Stimulated activated memory B cell treated with anti-CD40 and anti-IgM and Interleukin-4, amounts not matched to agents 10 μg/mL and 1 μg/mL and 100 μg/mL, for 72 hours (primary cell): ENCODE data around the gene MYBPHL.

Experiments
- ATAC-seq: fragments of 150-1000 bp; cut with Tn5 transposase; 2 replicates; pipeline ENCODE4 v1.10.0; 2021
- H3K27ac Mint-ChIP-seq: one replicate; pipeline ENCODE4 v1.8.0; 2022; ENCODE audit warnings: mild to moderate bottlenecking, mixed read lengths
- H3K27me3 Mint-ChIP-seq: one replicate; pipeline ENCODE4 v1.8.0; 2022; ENCODE audit warnings: mixed read lengths
- H3K36me3 Mint-ChIP-seq: one replicate; pipeline ENCODE4 v1.8.0; 2022; ENCODE audit warnings: mixed read lengths
- H3K4me1 Mint-ChIP-seq: one replicate; pipeline ENCODE4 v1.8.0; 2022; ENCODE audit warnings: mixed read lengths
- H3K4me3 Mint-ChIP-seq: one replicate; pipeline ENCODE4 v1.8.0; 2022; ENCODE audit warnings: mild to moderate bottlenecking, moderate library complexity, mixed read lengths
- H3K9me3 Mint-ChIP-seq: one replicate; pipeline ENCODE4 v1.8.0; 2022; ENCODE audit warnings: mixed read lengths

The MYBPHL gene, protein sequence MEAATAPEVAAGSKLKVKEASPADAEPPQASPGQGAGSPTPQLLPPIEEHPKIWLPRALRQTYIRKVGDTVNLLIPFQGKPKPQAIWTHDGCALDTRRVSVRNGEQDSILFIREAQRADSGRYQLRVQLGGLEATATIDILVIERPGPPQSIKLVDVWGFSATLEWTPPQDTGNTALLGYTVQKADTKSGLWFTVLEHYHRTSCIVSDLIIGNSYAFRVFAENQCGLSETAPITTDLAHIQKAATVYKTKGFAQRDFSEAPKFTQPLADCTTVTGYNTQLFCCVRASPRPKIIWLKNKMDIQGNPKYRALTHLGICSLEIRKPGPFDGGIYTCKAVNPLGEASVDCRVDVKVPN

DNA sequence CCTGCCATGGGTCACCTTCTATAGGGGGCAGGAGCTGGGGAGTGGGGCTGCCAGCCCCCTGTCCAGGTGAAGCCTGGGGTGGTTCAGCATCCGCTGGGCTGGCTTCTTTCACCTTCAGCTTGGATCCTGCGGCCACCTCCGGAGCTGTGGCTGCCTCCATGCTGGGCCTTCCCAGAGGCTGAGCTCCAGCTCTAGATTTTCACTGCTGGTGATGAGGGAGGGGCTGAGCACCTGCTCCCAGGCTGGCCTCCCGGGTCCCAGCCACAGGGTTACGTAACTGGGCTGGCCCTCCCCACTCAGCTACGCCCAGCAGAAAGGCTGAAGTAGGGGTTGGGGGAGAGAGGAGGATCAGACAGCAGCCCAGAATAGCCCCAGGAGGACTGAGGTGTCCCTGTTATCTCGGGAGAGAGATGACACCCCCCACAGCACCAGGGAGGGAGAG, at the start of gene MYBPHL:
MYBPHL (minus strand) TSS at position 180 of the 442 bp plus-strand sequence; CDS start at position 160, 20 bp downstream.
- Mint-ChIP-seq H3K4me3 (peak within 1 kb of the TSS; percentile 65), H3K9me3 (no peaks in the 10 kb centered on the region), H3K4me1 (peaks cover 17% of the 10 kb centered on the region), H3K27ac (peak within 1 kb of the TSS; percentile 23), H3K36me3 (no peaks in the 10 kb centered on the region), H3K27me3 (peaks cover 17% of the 10 kb centered on the region)
- ATAC-seq: no peak

DNA sequence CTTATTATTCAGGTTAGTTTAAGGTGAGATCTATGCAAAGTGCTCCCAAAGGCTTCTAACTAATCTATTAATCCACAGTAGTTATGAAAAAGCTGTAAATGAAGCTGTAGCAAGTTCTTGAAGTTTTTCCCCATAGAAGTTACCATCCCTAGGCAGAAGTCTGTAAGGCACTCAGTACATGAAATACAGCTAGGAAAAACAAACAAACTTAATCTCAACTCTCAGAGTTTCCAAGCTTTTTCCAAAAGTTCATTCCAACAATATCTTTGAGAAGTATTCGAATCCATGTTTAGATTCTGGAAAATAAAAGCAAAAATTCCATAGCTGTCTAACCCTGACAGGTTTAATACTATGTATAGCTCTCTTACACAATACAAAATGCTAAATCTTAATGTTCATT, 49.7 kb upstream of the MYBPHL start:
- H3K27ac Mint-ChIP-seq: no peak overlapping the region
- no peaks in the 10 kb centered on the region for H3K9me3 Mint-ChIP-seq
- peaks cover 46% of the 10 kb centered on the region for H3K27me3 Mint-ChIP-seq
- H3K4me3 Mint-ChIP-seq: no peak overlapping the region
- no peaks in the 10 kb centered on the region for H3K36me3 Mint-ChIP-seq
- ATAC-seq: no peak
- no peaks in the 10 kb centered on the region for H3K4me1 Mint-ChIP-seq

DNA sequence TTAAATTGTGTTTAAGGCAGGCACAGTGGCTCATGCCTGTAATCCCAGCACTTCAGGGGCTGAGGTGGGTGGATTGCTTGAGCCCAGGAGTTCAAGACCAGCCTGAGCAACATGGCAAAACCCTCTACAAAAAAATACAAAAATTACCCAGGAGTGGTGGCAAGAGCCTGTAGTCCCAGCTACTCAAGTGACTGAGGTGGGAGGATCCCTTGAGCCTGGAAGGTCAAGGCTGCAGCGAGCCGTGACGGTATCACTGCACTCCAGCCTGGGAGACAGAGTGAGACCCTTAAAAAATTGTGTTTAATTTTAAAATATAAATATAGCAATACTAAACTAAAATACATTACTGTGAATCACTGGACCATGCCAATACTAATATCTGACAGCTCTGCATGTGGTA, 48.1 kb upstream of the MYBPHL start:
- peaks cover 44% of the 10 kb centered on the region for H3K27me3 Mint-ChIP-seq
- no peaks in the 10 kb centered on the region for H3K4me1 Mint-ChIP-seq
- ATAC-seq: no peak
- no peak overlapping the region for H3K27ac Mint-ChIP-seq
- no peak overlapping the region for H3K4me3 Mint-ChIP-seq
- H3K36me3 Mint-ChIP-seq: no peaks in the 10 kb centered on the region
- H3K9me3 Mint-ChIP-seq: no peaks in the 10 kb centered on the region

DNA sequence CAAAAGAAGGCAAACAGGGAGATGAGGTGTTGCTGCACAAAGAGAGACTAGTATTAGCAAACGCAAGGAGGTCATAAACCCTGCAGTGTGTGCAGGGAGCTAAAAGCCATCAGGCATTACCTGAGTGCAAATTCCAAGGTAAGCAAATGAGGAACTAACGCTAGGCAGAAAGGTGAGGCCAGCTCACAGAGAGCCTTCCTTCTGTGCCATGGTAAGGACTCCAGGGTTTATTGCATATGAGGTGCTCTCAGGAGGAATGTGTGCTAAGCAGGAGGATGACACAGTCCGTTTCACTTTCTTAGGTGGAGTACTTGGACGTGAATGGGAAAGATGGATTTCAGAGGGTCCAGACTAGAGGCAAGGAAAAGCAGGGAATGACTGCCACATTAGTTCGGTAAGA, 44.6 kb upstream of the MYBPHL start:
- no peaks in the 10 kb centered on the region for H3K4me1 Mint-ChIP-seq
- no peak for ATAC-seq
- H3K4me3 Mint-ChIP-seq: no peak overlapping the region
- no peak overlapping the region for H3K27ac Mint-ChIP-seq
- no peaks in the 10 kb centered on the region for H3K36me3 Mint-ChIP-seq
- H3K9me3 Mint-ChIP-seq: no peaks in the 10 kb centered on the region
- H3K27me3 Mint-ChIP-seq: peaks cover 48% of the 10 kb centered on the region

DNA sequence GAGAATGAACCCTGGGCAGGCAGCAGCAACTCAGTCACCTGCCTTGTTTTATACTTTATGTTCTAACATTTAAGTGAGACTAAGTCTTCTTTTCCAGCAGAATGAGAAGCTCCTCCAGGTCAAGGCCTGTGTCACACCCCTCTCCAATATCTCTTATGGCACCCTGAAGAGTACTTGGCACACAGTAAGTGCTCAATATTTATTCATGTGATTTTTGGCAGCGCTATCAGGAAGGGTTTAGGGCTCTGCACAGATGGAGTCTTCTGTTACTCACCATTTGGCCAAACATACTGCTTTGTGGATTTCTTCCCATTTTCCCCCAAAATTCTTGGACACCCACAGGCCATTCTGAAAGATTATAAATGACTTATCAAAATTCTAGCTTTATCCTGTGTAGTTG, 43.8 kb upstream of the MYBPHL start:
- Mint-ChIP-seq H3K27ac (no peak overlapping the region), H3K36me3 (no peaks in the 10 kb centered on the region), H3K4me1 (no peaks in the 10 kb centered on the region), H3K9me3 (no peaks in the 10 kb centered on the region), H3K27me3 (peaks cover 51% of the 10 kb centered on the region), H3K4me3 (no peak overlapping the region)
- ATAC-seq: no peak

DNA sequence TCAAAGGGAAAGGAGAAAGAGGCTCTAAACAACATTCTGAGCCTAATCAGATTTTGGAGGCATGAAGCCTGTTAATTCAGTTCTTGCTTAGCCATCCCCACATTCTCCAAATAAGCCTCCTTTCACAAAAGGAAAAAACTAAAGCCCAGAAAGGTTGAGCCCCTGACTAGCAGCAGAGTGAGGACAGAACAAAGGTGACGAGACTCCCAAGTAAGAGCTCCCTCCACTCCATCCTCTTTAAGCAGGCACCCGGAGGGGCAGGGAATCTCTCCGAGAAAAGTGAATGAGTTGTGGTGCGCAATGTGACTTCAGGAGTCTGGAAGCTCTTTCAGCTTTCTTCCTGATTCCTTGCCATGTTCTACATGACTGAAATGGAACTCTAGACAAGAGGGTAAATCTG, 43.4 kb upstream of the MYBPHL start:
- peaks cover 51% of the 10 kb centered on the region for H3K27me3 Mint-ChIP-seq
- no peaks in the 10 kb centered on the region for H3K4me1 Mint-ChIP-seq
- H3K27ac Mint-ChIP-seq: no peak overlapping the region
- ATAC-seq: no peak
- no peaks in the 10 kb centered on the region for H3K9me3 Mint-ChIP-seq
- no peaks in the 10 kb centered on the region for H3K36me3 Mint-ChIP-seq
- H3K4me3 Mint-ChIP-seq: no peak overlapping the region

DNA sequence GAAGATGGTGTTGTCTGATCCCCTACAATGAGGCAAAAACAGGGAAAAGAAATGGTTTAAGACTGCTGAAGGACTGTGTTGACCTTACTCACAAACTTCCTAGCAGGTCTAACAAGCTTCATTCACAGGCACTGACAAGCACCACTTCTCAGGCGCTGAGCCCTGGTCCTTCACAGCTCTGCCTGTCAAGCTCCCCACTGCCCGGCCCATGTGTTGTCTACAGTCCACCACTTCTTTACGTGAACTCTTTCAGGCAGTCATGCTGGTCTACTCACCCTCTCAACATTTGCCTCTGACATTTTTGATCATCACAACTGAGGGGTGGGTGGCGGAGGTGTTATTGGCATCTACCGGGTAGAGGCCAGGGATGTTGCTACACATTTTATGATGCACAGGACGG, 40.7 kb upstream of the MYBPHL start:
- no peak overlapping the region for H3K27ac Mint-ChIP-seq
- H3K4me1 Mint-ChIP-seq: no peaks in the 10 kb centered on the region
- H3K4me3 Mint-ChIP-seq: no peak overlapping the region
- ATAC-seq: no peak
- peaks cover 49% of the 10 kb centered on the region for H3K27me3 Mint-ChIP-seq
- no peaks in the 10 kb centered on the region for H3K36me3 Mint-ChIP-seq
- no peaks in the 10 kb centered on the region for H3K9me3 Mint-ChIP-seq

DNA sequence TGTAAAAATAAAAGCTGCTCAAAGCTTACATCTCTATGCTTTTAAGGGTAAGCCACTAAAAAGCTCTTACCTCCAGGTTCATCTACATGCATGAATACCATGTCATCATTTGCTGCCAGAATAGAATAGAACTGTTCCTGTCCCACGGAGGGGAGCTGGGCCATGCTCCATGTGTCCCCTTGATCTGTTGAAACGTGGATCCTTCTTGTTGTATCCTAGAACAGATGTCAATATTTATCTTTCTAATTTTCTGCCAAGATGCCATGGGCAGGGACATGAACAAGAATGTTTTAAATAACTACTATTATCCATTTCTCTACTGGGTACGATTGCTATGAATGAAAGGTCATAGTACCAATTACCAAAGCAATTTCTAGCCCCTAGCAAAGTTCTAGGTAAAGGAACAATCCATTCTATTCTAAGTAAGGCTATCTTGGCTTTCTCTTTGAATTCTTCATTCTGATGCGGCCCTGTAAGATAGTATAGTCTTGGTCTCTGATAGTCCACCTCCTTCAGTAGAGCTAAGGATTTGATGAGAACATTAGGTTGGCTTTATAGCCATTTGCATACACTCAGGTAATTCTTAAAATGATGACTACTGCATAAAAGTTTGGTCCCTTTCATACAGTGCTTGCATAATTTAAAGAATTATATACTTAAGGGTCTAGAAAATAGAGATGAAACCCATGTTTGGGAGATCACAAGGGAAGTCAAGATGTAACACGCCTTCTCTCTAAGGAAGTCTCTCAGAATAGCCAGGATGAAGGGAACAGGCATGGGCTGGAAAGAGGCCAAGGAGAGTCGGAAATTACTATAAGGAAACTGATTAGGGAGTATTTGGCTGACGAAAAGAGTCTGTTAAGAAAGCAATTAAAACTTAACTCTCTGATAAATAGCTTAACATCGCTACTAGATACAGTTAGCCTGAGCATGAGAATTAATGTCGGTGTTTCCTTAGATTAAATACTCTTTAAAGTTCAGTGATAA, 35.4 kb upstream of the MYBPHL start:
- Mint-ChIP-seq H3K4me3 (no peak overlapping the region), H3K9me3 (no peaks in the 10 kb centered on the region), H3K4me1 (no peaks in the 10 kb centered on the region), H3K27me3 (peaks cover 30% of the 10 kb centered on the region), H3K27ac (no peak overlapping the region), H3K36me3 (no peaks in the 10 kb centered on the region)
- no peak for ATAC-seq

DNA sequence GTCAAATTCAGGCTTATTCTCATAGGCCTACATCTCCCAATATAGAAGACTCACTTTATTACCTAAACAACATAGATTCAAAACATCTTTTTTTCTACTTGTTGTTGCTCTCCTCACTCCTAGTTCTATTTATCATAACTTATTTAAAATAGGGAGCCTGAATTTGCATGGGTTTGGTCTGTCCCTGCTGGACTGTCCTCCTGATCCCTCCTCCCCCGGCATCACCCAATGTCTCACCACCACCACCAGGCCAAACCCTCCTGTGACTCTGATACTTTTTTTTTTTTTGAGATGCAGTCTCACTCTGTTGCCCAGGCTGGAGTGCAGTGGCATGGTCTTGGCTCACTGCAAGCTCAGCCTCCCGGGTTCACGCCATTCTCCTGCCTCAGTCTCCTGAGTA, 31.8 kb upstream of the MYBPHL start:
- no peaks in the 10 kb centered on the region for H3K4me1 Mint-ChIP-seq
- no peak overlapping the region for H3K27ac Mint-ChIP-seq
- peaks cover 6% of the 10 kb centered on the region for H3K27me3 Mint-ChIP-seq
- no peaks in the 10 kb centered on the region for H3K36me3 Mint-ChIP-seq
- H3K9me3 Mint-ChIP-seq: no peaks in the 10 kb centered on the region
- no peak overlapping the region for H3K4me3 Mint-ChIP-seq
- no peak for ATAC-seq

DNA sequence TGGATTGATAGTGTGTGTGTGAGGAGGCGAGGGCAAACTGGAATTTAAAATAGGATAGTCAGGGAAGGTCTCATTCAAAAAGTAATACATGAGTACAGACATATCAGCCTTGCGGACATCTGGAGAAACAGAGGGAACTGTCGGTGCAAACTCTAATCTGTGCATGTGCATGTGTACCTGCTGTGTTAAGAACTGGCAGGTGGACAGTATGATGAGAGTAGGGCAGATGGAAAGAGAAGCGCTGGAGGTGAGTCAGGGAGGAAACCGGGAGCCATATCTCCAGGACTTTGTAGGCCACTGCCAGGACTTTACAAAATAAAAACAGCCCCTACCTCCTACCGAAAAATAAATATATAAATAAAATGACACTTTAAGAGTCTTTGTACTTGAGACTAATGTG, 31.3 kb upstream of the MYBPHL start:
- H3K4me3 Mint-ChIP-seq: no peak overlapping the region
- no peaks in the 10 kb centered on the region for H3K36me3 Mint-ChIP-seq
- H3K4me1 Mint-ChIP-seq: no peaks in the 10 kb centered on the region
- peaks cover 2% of the 10 kb centered on the region for H3K9me3 Mint-ChIP-seq
- H3K27me3 Mint-ChIP-seq: peaks cover 6% of the 10 kb centered on the region
- ATAC-seq: no peak
- H3K27ac Mint-ChIP-seq: no peak overlapping the region

DNA sequence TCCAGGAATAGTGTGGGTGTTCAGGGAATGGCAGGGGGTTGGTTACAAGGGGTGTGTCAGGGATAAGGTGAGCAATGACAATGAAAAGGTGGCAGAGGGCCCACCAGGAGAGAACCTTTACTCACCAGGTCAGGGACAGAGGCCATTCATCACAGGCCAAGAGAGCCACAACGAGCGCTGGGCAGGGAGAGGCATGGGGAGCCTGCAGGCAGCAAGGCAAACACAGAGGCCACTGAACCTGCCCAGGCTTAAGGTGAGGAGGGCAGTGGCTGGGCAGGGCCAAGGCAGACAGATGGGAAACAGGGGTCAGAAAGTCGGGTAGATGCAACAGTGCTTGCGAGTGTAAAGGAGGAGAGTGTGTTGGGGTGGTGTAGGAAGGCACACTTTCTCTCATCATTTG, 28.3 kb upstream of the MYBPHL start:
- no peak for ATAC-seq
- Mint-ChIP-seq H3K27me3 (peaks cover 18% of the 10 kb centered on the region), H3K36me3 (peaks cover 11% of the 10 kb centered on the region), H3K27ac (no peak overlapping the region), H3K4me3 (no peak overlapping the region), H3K9me3 (peaks cover 11% of the 10 kb centered on the region), H3K4me1 (no peaks in the 10 kb centered on the region)

DNA sequence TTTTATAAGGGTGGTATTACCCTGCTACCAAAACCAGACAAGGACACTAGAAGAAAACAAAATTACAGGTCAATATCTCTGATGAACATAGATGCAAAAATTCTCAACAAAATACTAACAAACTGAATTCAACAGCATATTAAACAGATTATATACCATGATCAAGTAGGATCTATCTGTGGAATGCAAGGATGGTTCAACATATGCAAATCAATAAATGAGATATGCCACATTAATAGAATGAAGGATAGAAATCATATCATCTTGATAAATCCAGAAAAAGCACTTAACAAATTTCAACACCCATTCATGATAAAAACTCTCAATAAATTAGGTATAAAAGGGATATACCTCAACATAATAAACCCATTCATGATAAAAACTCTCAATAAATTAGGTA, 24.3 kb upstream of the MYBPHL start:
- no peak overlapping the region for H3K27ac Mint-ChIP-seq
- H3K36me3 Mint-ChIP-seq: peaks cover 11% of the 10 kb centered on the region
- H3K4me1 Mint-ChIP-seq: no peaks in the 10 kb centered on the region
- no peak for ATAC-seq
- H3K27me3 Mint-ChIP-seq: peaks cover 48% of the 10 kb centered on the region
- H3K9me3 Mint-ChIP-seq: peaks cover 12% of the 10 kb centered on the region
- no peak overlapping the region for H3K4me3 Mint-ChIP-seq

DNA sequence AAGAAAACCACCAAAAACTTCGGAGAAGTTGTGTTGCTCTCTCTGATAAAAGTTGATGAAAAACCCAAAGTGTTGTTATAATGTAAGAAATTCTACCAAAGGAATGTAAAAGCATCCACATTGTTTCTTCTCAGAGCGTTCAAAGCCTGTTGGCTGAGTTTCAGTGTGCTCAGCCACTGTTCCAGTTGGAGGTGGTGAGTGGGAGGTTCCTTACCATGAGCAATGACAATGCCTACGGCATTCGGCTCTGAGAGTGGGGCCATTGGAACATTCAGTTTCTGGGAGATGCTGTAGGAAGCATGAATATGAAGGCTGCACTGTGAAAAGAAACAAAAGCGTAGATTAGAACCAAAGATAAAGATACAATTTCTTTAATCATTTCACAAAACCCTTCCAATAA, 20.5 kb upstream of the MYBPHL start:
- H3K4me1 Mint-ChIP-seq: no peaks in the 10 kb centered on the region
- no peak overlapping the region for H3K4me3 Mint-ChIP-seq
- peaks cover 11% of the 10 kb centered on the region for H3K36me3 Mint-ChIP-seq
- no peak overlapping the region for H3K27ac Mint-ChIP-seq
- no peak for ATAC-seq
- peaks cover 9% of the 10 kb centered on the region for H3K9me3 Mint-ChIP-seq
- peaks cover 46% of the 10 kb centered on the region for H3K27me3 Mint-ChIP-seq

DNA sequence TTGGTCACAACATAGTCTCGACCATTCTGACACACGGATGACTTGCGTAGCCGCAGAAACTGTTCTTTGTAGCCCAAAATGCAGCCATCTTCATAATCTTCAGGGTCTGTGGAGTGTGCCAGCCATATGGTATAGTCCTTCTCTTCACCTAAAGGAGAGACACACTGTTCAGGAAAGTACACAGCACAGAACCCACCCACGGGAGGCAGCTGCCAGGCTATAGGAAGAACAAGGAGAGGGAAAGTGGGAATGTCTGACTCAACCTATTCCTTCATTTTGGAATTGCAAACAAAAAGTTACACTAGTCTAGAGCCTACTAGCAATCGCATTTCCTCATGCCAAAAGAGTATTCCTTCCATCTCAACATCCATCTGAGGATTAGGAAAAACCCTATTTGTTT, 16.2 kb upstream of the MYBPHL start:
- no peaks in the 10 kb centered on the region for H3K36me3 Mint-ChIP-seq
- no peak for ATAC-seq
- H3K27me3 Mint-ChIP-seq: peaks cover 41% of the 10 kb centered on the region
- H3K27ac Mint-ChIP-seq: no peak overlapping the region
- H3K4me1 Mint-ChIP-seq: no peaks in the 10 kb centered on the region
- H3K9me3 Mint-ChIP-seq: no peaks in the 10 kb centered on the region
- no peak overlapping the region for H3K4me3 Mint-ChIP-seq

DNA sequence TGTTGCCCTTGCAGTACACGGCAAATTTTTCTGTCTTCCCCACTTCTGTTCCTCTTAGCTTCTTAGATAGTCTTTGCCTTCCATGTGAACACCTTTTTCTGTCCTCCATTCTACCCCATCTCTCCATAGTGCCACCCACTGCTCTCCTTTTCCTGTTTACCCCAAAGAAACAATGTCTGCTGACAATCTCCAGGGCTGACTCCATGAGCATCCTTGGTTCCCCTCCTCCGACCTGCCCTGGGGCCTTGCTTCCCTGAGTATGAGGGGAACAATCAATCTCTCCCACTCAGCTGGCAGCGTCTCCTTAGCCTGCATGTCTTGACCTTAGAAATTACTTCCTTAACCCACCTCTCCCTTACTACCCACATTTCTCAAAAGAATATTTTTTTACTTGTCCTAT, 12.3 kb upstream of the MYBPHL start:
- Mint-ChIP-seq H3K4me3 (no peak overlapping the region), H3K27ac (no peak overlapping the region), H3K36me3 (no peaks in the 10 kb centered on the region), H3K27me3 (peaks cover 29% of the 10 kb centered on the region), H3K9me3 (no peaks in the 10 kb centered on the region), H3K4me1 (no peaks in the 10 kb centered on the region)
- ATAC-seq: no peak

DNA sequence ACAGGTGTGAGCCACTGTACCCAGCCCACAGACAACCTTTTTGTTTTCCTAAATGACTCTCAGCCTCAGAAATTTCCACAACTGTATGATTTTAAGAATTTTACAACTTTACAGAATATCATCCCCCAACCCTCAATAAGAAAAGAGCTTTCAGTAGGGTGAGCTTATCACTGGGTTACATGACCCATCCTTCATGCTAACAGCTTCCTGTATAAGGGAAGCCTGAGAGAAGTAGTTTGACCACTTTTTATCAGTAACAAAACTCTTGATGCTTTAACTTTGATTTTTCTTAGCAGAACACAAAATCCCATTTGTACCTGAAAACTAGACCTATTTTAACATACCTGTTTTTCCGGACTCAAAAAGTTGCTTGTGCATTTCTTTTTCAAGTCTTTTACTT, 9.7 kb upstream of the MYBPHL start:
- Mint-ChIP-seq H3K27me3 (peaks cover 17% of the 10 kb centered on the region), H3K4me3 (no peak overlapping the region), H3K4me1 (no peaks in the 10 kb centered on the region), H3K36me3 (no peaks in the 10 kb centered on the region), H3K9me3 (no peaks in the 10 kb centered on the region), H3K27ac (no peak overlapping the region)
- no peak for ATAC-seq
